Renal pelvis (tissue), 4 donors: ENCODE data around the gene FAM72D. TPM values are rescaled to one million over a fixed set of nuclear protein-coding genes. Genes with fewer than 3 reads are reported as not detected.
"Not testable (repeated sequence)": the region's sequence is repeated elsewhere in the genome, so short reads cannot be mapped to it uniquely, and the experiment has no call there.

Source experiments
- DNase-seq: peaks from one replicate; pipeline ENCODE4 v3.0.0-alpha.2; 2013
- polyA plus RNA-seq, 3 donors: library from polyadenylated mRNA; unstranded; fragments of 120-200 nt; gene quantifications; one replicate each; pipeline ENCODE4 v1.2.1, GENCODE V29; 2013; ENCODE audit not compliant: insufficient read length in 3 of 3

The FAM72D gene
- polyA plus RNA-seq, 3 donors = 1.4 to 4.1 (median 2.2) TPM

GRCh38 chr1:145144264-145144913 is 48.6 kb downstream of the FAM72D start:
- not testable (repeated sequence) for DNase-seq

GRCh38 chr1:145146308-145146707 is 50.5 kb downstream of the FAM72D start:
- not testable (repeated sequence) for DNase-seq

- not testable (repeated sequence) for DNase-seq
Observed at GRCh38 chr1:145147172-145147571, 51.4 kb downstream of the FAM72D start.

GRCh38 chr1:145155421-145155820 is 59.6 kb downstream of the FAM72D start:
- not testable (repeated sequence) for DNase-seq

- DNase-seq = not testable (repeated sequence)
Observed at GRCh38 chr1:145155873-145156272, 60.1 kb downstream of the FAM72D start.

GRCh38 chr1:145156891-145157610 is 61.3 kb downstream of the FAM72D start:
- DNase-seq = peak; percentile 37

GRCh38 chr1:145157715-145158114 is 61.9 kb downstream of the FAM72D start:
- DNase-seq = not testable (repeated sequence)

GRCh38 chr1:145161046-145161752 is 65.4 kb downstream of the FAM72D start:
- not testable (repeated sequence) for DNase-seq

Other genes starting within 250 kb of the FAM72D start
- 10 to 100 TPM; 26.3 to 42.6 (median 31.5) TPM for gene SRGAP2B, start 646 bp upstream of the FAM72D start, polyA plus RNA-seq
- gene PPIAL4D, start 146.2 kb downstream of the FAM72D start, polyA plus RNA-seq = not detected